Measurements from ENCODE around the gene MFGE8.

The MFGE8 gene

GRCh38 chr15:88888719-88889118 lies 24.5 kb downstream of the MFGE8 start:
- Histone ChIP-seq H3K27ac (ENCODE audit: low read length) (no peak overlapping the region), H3K9me3 (ENCODE audit: control insufficient read depth, insufficient read depth, low read length) (no peaks in the 10 kb centered on the region), H3K4me1 (ENCODE audit: control insufficient read depth, insufficient read depth, low read length) (no peaks in the 10 kb centered on the region), H3K4me3 (ENCODE audit: low read length) (no peak overlapping the region), H3K27me3 (ENCODE audit: control insufficient read depth, insufficient read depth, low read length) (no peaks in the 10 kb centered on the region), H3K36me3 (ENCODE audit: control insufficient read depth, insufficient read depth, low read length) (no peaks in the 10 kb centered on the region)
- WGBS (ENCODE audit: insufficient coverage, insufficient read length), result no CpG with 5 or more reads among the region's 5 CpGs
- DNase-seq (ENCODE audit: low read depth, low spot score), result no peak

GRCh38 chr15:88887068-88887580 lies 26.1 kb downstream of the MFGE8 start:
- H3K27me3 ChIP-seq (ENCODE audit: control insufficient read depth, insufficient read depth, low read length), result no peaks in the 10 kb centered on the region
- H3K36me3 ChIP-seq (ENCODE audit: control insufficient read depth, insufficient read depth, low read length), result no peaks in the 10 kb centered on the region
- H3K4me3 ChIP-seq (ENCODE audit: low read length), result no peak overlapping the region
- no peak overlapping the region for H3K27ac ChIP-seq (ENCODE audit: low read length)
- H3K9me3 ChIP-seq (ENCODE audit: control insufficient read depth, insufficient read depth, low read length), result no peaks in the 10 kb centered on the region
- no peak for DNase-seq (ENCODE audit: low read depth, low spot score)
- WGBS (ENCODE audit: insufficient coverage, insufficient read length), result no CpG with 5 or more reads among the region's 18 CpGs
- no peaks in the 10 kb centered on the region for H3K4me1 ChIP-seq (ENCODE audit: control insufficient read depth, insufficient read depth, low read length)

- DNase-seq (ENCODE audit: low read depth, low spot score), result no peak
- WGBS (ENCODE audit: insufficient coverage, insufficient read length), result no CpG with 5 or more reads among the region's 4 CpGs
- no peak overlapping the region for H3K4me3 ChIP-seq (ENCODE audit: low read length)
- no peak overlapping the region for H3K27ac ChIP-seq (ENCODE audit: low read length)
- H3K9me3 ChIP-seq (ENCODE audit: control insufficient read depth, insufficient read depth, low read length), result no peaks in the 10 kb centered on the region
- H3K27me3 ChIP-seq (ENCODE audit: control insufficient read depth, insufficient read depth, low read length), result no peaks in the 10 kb centered on the region
- H3K4me1 ChIP-seq (ENCODE audit: control insufficient read depth, insufficient read depth, low read length), result no peaks in the 10 kb centered on the region
- H3K36me3 ChIP-seq (ENCODE audit: control insufficient read depth, insufficient read depth, low read length), result 0 out of 2 replicates have a peak, but pooled peaks cover 6% of the 10 kb centered on the region
Observed at GRCh38 chr15:88882785-88883184, 30.4 kb downstream of the MFGE8 start.

GRCh38 chr15:88881775-88882174 lies 31.4 kb downstream of the MFGE8 start:
- no peak overlapping the region for H3K4me3 ChIP-seq (ENCODE audit: low read length)
- H3K9me3 ChIP-seq (ENCODE audit: control insufficient read depth, insufficient read depth, low read length), result no peaks in the 10 kb centered on the region
- H3K27ac ChIP-seq (ENCODE audit: low read length), result no peak overlapping the region
- 0 out of 2 replicates have a peak, but pooled peaks cover 6% of the 10 kb centered on the region for H3K36me3 ChIP-seq (ENCODE audit: control insufficient read depth, insufficient read depth, low read length)
- no peaks in the 10 kb centered on the region for H3K27me3 ChIP-seq (ENCODE audit: control insufficient read depth, insufficient read depth, low read length)
- H3K4me1 ChIP-seq (ENCODE audit: control insufficient read depth, insufficient read depth, low read length), result no peaks in the 10 kb centered on the region
- WGBS (ENCODE audit: insufficient coverage, insufficient read length), result no CpG with 5 or more reads among the region's 3 CpGs
- DNase-seq (ENCODE audit: low read depth, low spot score), result no peak

- no peak for DNase-seq (ENCODE audit: low read depth, low spot score)
- H3K4me1 ChIP-seq (ENCODE audit: control insufficient read depth, insufficient read depth, low read length), result no peaks in the 10 kb centered on the region
- WGBS (ENCODE audit: insufficient coverage, insufficient read length), result no CpG with 5 or more reads among the region's 31 CpGs
- no peaks in the 10 kb centered on the region for H3K9me3 ChIP-seq (ENCODE audit: control insufficient read depth, insufficient read depth, low read length)
- H3K27ac ChIP-seq (ENCODE audit: low read length), result no peak overlapping the region
- no peak overlapping the region for H3K4me3 ChIP-seq (ENCODE audit: low read length)
- H3K27me3 ChIP-seq (ENCODE audit: control insufficient read depth, insufficient read depth, low read length), result no peaks in the 10 kb centered on the region
- H3K36me3 ChIP-seq (ENCODE audit: control insufficient read depth, insufficient read depth, low read length), result 0 out of 2 replicates have a peak, but pooled peaks cover 6% of the 10 kb centered on the region
Observed at GRCh38 chr15:88880944-88881740, 32.0 kb downstream of the MFGE8 start.

- no peak for DNase-seq (ENCODE audit: low read depth, low spot score)
- no peaks in the 10 kb centered on the region for H3K4me1 ChIP-seq (ENCODE audit: control insufficient read depth, insufficient read depth, low read length)
- no peaks in the 10 kb centered on the region for H3K9me3 ChIP-seq (ENCODE audit: control insufficient read depth, insufficient read depth, low read length)
- H3K4me3 ChIP-seq (ENCODE audit: low read length), result no peak overlapping the region
- 0 out of 2 replicates have a peak, but pooled peaks cover 6% of the 10 kb centered on the region for H3K36me3 ChIP-seq (ENCODE audit: control insufficient read depth, insufficient read depth, low read length)
- no CpG with 5 or more reads among the region's 18 CpGs for WGBS (ENCODE audit: insufficient coverage, insufficient read length)
- H3K27ac ChIP-seq (ENCODE audit: low read length), result no peak overlapping the region
- no peaks in the 10 kb centered on the region for H3K27me3 ChIP-seq (ENCODE audit: control insufficient read depth, insufficient read depth, low read length)
Observed at GRCh38 chr15:88878720-88879184, 34.4 kb downstream of the MFGE8 start.

GRCh38 chr15:88877906-88878305 lies 35.3 kb downstream of the MFGE8 start:
- H3K27me3 ChIP-seq (ENCODE audit: control insufficient read depth, insufficient read depth, low read length), result no peaks in the 10 kb centered on the region
- DNase-seq (ENCODE audit: low read depth, low spot score), result no peak
- 0 out of 2 replicates have a peak, but pooled peaks cover 6% of the 10 kb centered on the region for H3K36me3 ChIP-seq (ENCODE audit: control insufficient read depth, insufficient read depth, low read length)
- H3K9me3 ChIP-seq (ENCODE audit: control insufficient read depth, insufficient read depth, low read length), result no peaks in the 10 kb centered on the region
- no CpG with 5 or more reads among the region's 22 CpGs for WGBS (ENCODE audit: insufficient coverage, insufficient read length)
- H3K4me1 ChIP-seq (ENCODE audit: control insufficient read depth, insufficient read depth, low read length), result no peaks in the 10 kb centered on the region
- no peak overlapping the region for H3K4me3 ChIP-seq (ENCODE audit: low read length)
- H3K27ac ChIP-seq (ENCODE audit: low read length), result no peak overlapping the region

- no CpG with 5 or more reads among the region's 11 CpGs for WGBS (ENCODE audit: insufficient coverage, insufficient read length)
- Histone ChIP-seq H3K36me3 (ENCODE audit: control insufficient read depth, insufficient read depth, low read length) (0 out of 2 replicates have a peak, but pooled peaks cover 6% of the 10 kb centered on the region), H3K4me1 (ENCODE audit: control insufficient read depth, insufficient read depth, low read length) (no peaks in the 10 kb centered on the region), H3K4me3 (ENCODE audit: low read length) (no peak overlapping the region), H3K9me3 (ENCODE audit: control insufficient read depth, insufficient read depth, low read length) (no peaks in the 10 kb centered on the region), H3K27ac (ENCODE audit: low read length) (no peak overlapping the region), H3K27me3 (ENCODE audit: control insufficient read depth, insufficient read depth, low read length) (no peaks in the 10 kb centered on the region)
- DNase-seq (ENCODE audit: low read depth, low spot score), result no peak
Observed at GRCh38 chr15:88877415-88877814, 35.8 kb downstream of the MFGE8 start.

GRCh38 chr15:88876573-88876972 lies 36.6 kb downstream of the MFGE8 start:
- H3K9me3 ChIP-seq (ENCODE audit: control insufficient read depth, insufficient read depth, low read length), result no peaks in the 10 kb centered on the region
- no CpG with 5 or more reads among the region's 10 CpGs for WGBS (ENCODE audit: insufficient coverage, insufficient read length)
- no peak for DNase-seq (ENCODE audit: low read depth, low spot score)
- H3K36me3 ChIP-seq (ENCODE audit: control insufficient read depth, insufficient read depth, low read length), result 0 out of 2 replicates have a peak, but pooled peaks cover 6% of the 10 kb centered on the region
- H3K27me3 ChIP-seq (ENCODE audit: control insufficient read depth, insufficient read depth, low read length), result no peaks in the 10 kb centered on the region
- no peaks in the 10 kb centered on the region for H3K4me1 ChIP-seq (ENCODE audit: control insufficient read depth, insufficient read depth, low read length)
- no peak overlapping the region for H3K4me3 ChIP-seq (ENCODE audit: low read length)
- H3K27ac ChIP-seq (ENCODE audit: low read length), result no peak overlapping the region

- Histone ChIP-seq H3K4me1 (ENCODE audit: control insufficient read depth, insufficient read depth, low read length) (no peaks in the 10 kb centered on the region), H3K4me3 (ENCODE audit: low read length) (no peak overlapping the region), H3K9me3 (ENCODE audit: control insufficient read depth, insufficient read depth, low read length) (no peaks in the 10 kb centered on the region), H3K27ac (ENCODE audit: low read length) (no peak overlapping the region), H3K36me3 (ENCODE audit: control insufficient read depth, insufficient read depth, low read length) (0 out of 2 replicates have a peak, but pooled peaks cover 3% of the 10 kb centered on the region), H3K27me3 (ENCODE audit: control insufficient read depth, insufficient read depth, low read length) (no peaks in the 10 kb centered on the region)
- no CpG with 5 or more reads among the region's 6 CpGs for WGBS (ENCODE audit: insufficient coverage, insufficient read length)
- no peak for DNase-seq (ENCODE audit: low read depth, low spot score)
Observed at GRCh38 chr15:88874684-88875083, 38.5 kb downstream of the MFGE8 start.

Data from iPS DF 6.9 (cell line).